ENCODE data around the gene MGST3.
"Not testable (repeated sequence)": the region's sequence is repeated elsewhere in the genome, so short reads cannot be mapped to it uniquely, and the experiment has no call there.

The MGST3 gene

DNA sequence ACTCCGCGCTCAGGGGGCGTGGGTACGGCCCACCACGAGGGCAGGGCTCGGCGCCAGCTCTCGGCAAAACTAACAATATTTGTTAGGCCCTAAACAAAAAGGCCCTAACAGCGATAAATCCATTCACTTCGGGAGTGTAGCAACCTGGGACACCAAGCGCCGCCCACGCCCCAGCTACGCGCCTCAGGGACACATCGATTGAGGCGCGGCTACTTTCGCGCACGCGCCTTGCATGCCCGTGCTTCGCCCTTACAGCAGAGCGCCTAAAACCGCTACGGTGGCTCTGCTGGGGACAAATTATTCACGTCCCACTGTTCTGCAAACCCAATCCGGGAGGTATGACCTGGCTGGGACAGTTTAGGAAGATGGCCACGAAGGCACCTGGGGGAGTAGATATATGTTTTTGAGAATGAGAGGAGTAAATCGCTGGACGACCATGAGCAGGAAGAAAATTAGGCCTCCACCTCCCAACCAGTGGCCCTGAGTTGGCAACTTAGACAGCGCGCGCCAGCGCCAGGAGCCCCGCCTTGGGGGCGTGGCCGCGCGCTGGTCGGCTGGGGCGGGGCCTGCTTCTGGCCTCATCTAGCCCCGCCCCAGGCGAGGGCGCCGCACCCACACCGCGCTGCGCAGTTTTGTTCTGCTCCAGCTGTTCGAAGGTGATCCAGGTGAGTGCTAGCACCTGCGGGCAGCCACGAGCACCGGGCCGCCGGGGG is at the start of gene MGST3:
Gene MGST3, plus strand, starts transcription at position 606 of the 713 bp plus-strand sequence. CDS start 18,614 bp downstream, outside the sequence.
- peak; percentile 89 for DNase-seq

DNA sequence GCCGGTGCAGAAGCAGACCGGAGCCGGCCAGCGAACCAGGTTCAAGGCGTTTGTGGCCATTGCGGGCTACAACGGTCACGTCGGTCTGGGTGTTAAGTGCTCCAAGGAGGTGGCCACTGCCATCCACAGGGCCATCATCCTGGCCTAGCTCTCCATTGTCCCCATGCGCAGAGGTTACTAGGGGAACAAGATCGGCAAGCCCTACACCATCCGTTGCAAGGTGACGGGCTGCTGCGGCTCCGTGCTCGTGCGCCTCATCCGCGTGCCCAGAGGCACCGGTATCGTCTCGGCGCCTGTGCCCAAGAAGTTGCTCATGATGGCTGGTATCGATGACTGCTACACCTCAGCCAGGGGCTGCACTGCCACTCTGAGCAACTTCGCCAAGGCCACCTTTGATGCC is 49.1 kb upstream of the MGST3 start:
- no peak for DNase-seq

DNA sequence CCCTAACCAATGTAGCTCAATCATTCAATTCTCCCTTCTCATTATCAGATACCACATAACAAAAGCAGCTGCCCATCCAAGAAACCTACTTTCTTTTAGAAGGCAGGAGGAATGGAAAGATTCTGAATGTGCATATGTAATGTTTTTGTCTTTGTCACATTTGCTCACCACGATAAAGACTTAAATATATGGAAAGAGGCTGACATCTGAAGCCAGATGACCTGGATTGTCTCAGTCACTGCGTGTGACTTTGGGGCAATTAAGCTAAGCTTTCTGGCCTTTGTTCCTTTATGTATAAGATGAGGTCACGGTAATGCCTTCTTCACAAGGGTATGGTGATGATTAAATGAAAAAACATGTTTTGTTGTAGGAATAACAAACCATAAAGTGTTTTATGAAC is 44.6 kb upstream of the MGST3 start:
- no peak for DNase-seq

DNA sequence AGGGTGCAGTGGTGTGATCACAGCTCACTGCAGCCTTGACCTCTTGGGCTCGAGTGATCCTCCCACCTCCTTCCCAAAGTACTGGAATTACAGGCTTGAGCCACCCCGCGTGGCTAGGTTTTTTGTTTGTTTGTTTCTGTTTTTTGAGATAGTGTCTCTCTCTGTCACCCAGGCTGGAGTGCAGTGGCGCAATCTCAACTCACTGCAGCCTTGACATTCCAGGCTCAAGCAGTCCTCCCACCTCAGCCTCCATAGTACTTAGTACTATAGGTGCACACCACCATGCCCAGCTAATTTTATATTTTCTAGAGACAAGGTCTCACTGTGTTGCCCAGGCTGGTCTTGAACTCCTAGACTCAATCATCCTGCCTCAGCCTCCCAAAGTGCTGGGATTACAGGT is 39.6 kb upstream of the MGST3 start:
- DNase-seq = not testable (repeated sequence)

DNA sequence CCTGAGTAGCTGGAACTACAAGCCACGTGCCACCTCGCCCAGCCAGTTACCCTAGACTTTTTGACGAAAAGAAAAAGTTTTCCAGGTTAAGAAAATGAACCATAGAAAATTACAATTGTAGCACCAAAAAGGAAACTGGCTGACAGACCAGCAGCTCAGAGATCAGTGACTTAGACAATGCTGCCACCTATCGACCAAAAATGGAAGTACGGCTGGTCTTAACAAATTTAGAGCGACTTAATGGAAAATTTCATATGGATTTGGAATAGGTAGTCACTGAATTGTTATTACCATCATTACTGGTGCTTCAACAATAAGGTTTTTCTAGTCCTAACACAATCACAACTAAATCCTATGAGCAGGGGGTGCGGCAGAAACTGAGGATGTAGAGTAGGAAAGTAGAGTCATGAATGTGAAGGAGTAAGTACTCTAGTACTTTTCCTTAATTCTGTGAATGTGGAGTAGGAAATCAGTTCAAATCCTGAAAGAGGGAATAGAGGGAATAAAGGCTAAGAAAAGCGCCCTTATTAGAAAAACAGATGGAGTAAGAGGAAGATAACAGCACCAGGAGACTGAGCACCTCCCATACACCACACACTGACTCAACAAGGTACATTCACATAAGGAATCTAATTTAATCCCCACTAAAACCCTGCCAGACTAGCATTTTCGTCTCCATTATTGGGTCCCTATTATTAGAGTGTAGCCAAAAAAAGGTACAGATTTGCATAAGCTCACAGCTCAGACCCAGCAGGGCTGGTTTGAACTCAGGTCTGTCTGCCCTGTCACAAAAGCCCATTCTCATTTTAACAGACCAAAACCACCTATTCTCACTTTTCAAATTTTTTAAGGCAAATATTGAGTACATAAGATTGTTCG is 37.9 kb upstream of the MGST3 start:
- DNase-seq = peak; percentile 78

DNA sequence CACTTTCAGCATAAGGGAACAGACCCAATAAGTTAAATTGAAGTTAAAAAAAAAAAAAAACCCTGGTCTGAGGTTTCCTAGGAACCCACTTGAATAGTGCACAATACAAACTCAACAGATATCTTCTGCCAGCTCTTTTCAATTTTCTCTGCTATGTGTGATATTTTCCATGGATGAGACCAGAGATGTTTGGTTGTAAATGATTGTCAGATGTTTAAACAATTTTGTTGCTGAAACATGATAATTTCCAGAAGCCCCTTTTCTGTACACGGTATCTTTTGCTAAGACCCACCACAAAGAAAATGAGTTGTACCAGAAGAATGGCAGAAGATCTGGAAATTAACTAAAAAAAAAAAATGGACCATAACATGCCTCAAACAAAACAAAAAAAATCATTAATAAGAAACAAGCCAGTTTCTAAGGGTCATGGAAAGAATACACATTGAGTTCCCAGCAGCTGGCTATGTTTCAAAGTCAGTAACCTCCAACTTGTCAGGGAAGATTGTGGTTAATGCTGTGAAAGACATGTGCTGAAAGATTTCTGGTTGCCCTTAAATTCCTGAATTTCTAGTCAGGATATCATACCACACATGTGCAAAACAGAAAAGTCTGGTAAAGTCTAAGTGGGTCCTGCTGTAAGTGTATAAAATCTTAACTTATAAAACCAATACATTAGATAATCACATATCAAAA is 35.6 kb upstream of the MGST3 start:
- DNase-seq = no peak

DNA sequence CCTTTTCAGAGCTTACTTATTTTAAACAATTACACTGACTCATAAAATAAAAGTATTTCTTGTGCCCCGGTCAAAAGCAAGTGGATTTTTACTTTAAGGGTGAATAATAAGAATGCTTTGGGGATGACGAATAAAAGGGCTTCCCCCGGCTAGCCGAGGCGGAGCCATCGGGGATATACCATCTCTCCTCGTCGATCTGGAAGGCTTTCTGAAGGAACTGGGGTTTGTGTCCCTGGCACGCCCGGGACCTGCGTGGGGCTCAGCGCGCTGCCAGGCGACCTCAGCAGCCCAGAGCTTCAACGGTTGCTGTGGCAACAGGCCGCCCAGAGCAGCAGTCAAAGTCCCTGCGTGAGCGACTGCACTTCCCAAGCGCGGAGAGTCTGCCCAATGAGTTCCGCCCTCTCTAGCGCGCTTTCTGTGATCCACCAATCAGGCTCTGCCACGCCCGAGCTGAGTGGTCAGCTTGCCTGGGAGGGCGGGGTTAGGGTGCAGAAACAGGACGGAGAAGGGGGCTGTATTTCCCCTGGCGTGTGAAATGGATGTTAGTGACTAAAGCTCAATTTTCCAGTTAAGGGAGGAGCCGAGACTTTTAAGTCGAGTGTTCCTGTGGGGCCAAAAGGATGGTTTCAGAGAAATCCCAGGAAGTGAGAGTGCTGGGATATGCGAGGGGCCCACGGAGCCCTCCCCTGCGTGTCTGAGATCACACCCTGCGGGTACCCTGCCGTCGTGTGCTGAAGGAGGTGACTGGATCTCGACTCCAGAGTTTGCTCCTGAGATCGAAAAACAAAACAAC is 33.0 kb upstream of the MGST3 start:
- peak; percentile 84 for DNase-seq

DNA sequence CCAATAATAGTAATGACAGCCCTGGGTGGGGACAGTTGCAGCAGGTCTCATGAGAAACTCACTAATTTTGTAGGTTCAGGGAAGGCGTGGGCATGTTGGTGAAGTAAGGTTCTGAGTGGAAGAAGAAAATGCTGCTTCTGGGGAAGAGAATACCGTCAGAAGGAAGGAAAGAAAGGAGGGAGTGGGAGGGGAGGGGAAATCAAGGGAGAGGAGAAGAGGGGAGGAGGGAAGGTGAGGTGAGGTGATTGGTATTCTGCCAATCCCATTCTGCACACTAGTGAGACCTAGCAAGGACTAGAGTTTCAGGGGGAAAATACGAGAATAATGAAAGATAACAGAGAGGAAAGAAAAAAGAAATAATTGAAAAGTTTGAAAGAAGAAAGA is 32.4 kb upstream of the MGST3 start:
- DNase-seq = no peak

DNA sequence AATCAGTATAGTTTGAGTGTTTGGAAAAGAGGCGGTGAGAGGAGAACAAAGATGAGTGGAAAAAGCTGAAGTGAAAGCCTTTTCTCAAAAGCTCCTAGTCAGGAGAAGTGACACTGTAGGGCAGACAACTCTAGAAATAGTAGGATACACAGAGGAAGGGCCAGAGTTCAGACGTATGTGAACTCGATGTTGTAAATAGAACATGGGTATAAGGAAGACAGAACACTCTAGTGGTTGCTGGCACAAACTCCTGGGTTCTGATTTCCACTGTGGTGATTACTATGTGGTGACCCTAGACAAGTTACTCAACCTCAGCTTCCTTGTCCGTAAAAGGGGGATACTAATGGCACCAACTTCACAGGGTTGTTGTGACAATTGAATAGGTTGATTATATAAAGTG is 30.2 kb upstream of the MGST3 start:
- no peak for DNase-seq

DNA sequence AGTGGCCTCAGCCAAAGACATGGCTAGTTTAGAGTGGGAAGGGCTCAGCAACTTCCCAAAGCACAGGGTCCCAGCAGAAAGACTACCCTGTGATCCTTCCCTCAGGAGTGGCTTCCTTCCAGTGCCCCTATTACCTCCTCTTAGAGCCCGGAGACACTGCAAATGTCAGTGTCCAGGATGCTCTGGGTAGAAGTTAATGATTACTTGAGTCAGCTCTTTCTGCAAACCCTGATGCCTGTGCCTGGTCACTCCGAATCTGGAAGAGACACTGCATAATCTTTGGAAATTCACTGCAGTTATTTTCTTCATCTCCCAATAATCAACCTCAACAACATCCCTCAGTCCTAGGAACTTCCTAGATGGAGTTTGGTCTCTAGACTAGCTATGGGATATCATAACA is 27.2 kb upstream of the MGST3 start:
- DNase-seq = no peak

DNA sequence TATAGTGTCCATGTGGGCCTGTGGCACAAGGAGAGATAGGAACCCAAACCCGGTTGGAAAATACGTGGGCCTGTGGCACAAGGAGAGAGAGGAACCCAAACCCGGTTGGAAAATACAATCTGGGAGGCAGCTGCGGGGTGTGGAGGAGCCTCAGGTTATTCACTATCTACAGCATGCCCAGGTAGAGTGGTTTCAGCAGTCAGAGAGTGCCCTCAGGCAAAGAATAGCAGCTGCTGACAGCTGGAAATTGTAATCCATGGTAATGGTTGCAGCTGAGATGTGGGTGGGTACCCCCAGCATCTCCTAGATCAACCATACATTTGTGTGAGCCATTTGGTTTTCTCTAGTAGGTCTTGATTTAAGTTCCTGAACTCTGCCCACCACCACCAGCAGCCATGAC is 25.8 kb upstream of the MGST3 start:
- DNase-seq = no peak

DNA sequence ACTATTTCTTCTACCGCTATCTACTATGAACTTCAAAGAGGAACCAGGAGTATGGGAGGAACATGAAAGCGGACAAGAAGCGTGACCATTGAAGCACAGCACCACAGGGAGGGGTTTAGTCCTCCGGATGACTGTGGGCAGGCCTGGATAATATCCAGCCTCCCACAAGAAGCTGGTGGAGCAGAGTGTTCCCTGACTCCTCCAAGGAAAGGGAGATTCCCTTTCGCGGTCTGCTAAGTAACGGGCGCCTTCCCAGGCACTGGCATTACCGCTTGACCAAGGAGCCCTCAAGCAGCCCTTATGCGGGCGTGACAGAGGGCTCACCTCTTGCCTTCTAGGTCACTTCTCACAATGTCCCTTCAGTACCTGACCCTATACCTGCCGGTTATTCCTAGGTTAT is 24.4 kb upstream of the MGST3 start:
- DNase-seq = not testable (repeated sequence)

DNA sequence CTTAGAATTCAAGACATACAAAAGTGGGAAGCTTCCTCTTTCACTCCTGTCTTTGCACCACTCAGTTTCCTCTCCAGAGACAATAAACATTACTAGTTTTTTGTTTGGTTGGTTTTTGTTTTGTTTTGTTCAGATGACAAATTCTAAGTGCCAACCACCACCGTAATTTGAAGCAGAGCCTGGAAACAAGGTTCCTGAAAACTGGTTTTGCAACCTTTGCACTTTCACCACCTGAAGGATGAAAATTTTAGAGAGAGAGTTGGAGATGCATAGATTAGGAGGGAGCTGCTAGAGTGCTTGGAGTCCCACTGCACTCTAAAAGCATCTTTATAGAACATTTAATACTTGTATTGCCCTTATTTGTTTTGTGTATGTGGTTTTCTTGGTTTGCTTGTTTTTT is 20.2 kb upstream of the MGST3 start:
- DNase-seq = no peak

DNA sequence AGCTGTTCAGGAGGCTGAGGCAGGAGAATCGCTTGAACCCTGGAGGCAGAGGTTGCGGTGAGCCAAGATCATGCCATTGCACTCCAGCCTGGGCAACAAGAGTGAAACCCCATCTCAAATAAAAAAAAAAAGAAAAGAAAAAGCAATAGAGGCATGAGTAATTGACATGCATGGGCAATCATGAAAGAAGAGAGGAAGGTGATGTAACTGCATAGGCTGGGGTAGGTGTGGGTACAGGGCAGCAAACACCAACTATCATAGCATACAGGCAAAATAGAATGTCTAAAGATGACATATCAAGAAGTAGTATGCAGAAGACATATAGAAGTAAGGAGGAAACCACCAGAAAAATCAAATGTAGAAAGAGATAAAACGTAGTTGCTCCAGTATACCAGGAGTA is 19.0 kb upstream of the MGST3 start:
- no peak for DNase-seq

DNA sequence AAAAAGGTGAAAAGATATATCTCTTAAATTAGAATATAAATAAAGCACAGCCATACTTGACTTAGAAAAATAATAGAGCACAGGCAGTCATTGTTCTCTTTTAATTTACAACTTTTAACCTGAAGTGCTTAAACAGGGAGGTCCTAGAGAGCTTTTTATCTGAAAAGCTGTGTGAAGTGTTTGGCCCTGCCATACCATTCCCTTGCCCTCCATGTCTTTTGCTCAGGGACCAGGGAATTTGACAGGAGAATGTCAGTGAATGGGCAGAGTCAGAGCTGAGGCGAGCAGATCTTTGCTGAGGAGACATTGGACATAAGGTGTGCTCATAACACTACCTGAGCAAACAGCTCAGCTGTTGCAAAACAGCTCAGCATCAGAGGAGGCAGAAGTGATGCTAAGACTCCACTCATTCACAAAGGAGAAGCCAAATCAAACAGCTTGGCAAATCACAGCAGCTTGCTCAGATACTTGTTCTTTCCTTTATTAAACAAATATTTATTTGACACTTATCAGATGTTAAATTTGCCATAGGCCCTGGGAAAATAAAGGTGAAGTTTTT is 14.9 kb upstream of the MGST3 start:
- no peak for DNase-seq

DNA sequence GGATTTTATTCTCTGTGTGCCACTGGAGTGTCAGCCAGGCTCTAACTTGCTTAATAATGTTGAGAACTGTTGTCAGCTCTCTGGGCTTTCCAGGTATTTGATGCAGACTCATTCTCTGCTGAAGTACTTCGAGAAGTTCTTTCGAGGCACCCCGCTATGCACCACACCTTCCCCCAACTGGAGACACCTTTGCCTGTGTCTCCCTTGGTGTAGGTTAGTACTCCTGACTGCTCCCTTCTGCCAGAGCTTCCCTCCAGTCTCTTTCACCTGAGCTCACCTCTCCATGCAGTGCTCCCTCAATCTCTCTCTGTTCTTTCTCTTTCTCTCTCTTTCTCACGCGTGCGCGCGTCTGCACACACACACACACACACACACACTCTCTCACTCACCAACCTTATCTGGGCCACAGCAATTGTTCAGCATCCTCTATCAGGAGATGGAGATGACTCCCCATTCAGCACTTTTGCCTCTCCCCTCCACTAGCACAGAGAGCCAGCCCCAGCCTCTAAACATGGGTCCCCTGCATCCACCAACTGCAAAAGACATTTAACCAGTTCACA is 14.0 kb upstream of the MGST3 start:
- no peak for DNase-seq

DNA sequence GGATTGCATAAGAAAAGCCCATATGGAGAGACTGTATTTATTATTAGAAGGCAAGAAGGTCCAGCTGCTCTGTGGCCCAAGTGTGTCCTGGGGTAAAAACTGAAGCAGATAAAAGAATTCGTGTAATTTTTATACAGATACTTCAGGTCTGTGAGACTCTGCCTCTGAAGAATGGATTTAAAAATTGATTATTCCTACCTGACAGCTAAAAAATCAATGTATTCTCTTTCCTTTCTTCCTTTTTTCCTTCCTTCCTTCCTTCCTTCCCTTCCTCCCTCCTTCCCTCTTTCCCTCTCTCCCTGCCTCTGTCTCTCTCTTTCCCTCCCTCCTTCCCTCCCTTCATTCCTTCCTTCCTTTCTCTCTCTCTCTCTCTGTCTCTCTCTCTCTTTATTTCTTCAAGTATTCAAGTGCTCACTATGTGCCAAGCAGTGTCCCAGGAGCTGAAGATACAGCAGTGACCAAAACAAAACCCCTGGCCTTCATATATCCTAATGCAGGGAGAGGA is 11.3 kb upstream of the MGST3 start:
- DNase-seq = no peak

DNA sequence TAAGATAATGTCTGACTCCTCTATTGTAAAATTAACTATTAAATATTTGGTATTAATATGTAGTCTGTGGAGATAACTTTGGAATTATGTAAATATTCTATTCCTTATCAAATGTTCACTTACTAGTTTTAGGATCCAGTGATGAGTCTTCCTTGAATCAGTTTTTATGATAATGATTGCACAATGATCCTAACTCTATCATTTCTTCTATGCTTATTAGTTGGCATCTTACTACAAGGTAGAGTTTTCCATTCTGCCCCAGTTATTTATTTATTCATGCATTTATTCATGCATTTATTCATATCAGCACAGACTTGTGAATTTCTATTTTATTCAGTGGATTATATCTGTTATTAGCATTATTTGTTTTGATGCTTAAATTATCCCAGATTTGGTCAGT is 7.4 kb upstream of the MGST3 start:
- DNase-seq = no peak

DNA sequence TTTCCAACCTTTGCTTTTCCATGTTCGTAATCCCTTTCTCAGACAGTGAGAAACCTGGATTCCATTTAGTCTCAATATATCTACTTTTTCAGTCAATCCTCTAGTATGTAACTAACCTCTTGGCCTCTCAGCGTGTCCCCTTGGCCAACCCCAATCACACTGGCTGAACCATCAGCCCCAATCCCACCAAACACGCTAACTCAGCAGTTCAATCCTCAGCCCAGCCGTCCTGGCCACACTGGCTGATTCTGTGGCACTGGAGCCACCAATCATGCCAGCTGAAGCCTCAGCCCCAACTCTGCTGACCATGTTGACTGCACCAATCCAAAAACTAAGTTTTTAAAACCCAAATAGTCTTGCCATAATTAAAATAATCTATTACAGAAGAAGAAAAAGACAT is 6.6 kb upstream of the MGST3 start:
- no peak for DNase-seq

DNA sequence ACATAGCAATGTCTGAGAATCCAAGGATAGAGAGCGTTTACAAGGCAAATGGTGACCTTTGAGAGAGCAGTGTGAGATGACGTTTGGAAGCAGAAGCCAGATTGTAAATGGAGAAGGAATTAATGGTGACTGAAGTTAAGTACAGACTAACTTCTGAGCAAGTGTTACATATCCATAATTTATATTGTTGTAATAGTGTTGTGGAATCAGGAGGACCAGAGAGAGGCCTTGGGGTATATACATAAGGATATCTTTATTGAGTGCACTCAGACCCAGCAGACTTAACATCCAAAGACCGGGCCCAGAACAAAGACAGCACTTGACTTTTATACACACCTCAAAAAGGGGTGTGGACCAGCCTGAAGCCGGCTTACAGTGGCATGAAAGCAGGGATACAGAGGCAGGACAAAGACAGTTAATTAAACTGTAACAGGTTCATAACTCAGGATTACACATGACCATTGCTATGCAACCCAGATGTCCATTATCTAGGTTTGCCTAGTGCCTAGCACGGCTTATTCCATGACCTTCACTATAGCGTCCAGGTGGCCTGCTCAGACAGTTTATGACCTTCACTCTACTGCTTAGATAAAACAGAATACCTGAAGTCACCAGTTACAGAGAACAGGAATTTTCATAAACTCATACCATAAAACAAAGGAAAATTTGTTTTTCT is 2.7 kb upstream of the MGST3 start:
- no peak for DNase-seq

DNA sequence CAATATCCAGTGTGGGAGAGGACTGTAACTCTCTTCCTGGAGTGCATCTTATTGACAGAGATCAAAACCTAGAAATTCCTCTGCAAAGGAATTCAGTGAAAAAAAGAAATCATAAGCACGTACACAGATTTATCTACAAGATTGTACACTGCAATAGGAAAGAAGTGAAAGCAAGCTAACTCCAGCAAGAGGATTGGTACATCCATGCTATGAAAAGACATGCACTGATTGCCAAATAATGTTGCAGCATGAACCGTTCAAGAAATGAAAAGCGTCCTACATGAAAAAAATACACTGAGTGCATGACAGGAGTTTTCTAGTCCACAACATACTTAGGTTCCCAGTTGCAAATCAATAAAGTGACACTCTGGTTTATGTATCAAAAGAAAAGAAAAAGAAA is 1.9 kb upstream of the MGST3 start:
- DNase-seq = no peak
